ENCODE data around the gene ADAM8.

DNA sequence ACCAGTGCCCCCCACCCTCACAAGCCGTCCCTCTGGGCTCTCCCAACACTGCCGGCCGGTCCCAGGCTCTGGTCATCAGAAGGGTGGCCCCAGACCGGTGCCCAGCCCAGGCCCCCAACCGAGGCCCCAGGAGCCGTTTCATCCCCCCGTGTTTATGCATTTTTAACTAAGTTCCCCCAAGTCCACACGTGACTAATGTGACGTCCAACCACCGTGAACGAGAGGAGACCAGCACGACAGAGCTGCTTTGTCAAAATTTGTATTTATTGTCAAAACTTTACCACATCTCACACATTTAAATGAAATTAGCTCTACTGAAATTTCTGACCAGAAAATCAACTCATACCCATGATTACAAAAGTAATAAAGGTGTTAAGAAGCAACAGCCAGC is 30.4 kb downstream of the ADAM8 start:
- TF ChIP-seq CTCF (conservative IDR thresholded peaks at IDR 0.05 in 1 of 2, IDR thresholded peaks at IDR 0.05 in 1 of 2; ENCODE audit: low read depth in 1 of 2, low read length in 2 of 2) (no peak), EZH2 (IDR thresholded peaks at IDR 0.05; ENCODE audit: low read length, missing control alignments) (no peak)
